Activated naive CD4-positive, alpha-beta T cell treated with anti-CD3 and anti-CD28 coated beads, Interleukin-2, amount 50 U/mL, for 24 hours (primary cell): ENCODE results near the gene TNPO3.

Source experiments
- H3K27ac Mint-ChIP-seq: one replicate; pipeline ENCODE4 v1.8.0; 2021; ENCODE audit warnings: mild to moderate bottlenecking, mixed read lengths
- H3K27me3 Mint-ChIP-seq: one replicate; pipeline ENCODE4 v1.8.0; 2021; ENCODE audit warnings: mixed read lengths
- H3K36me3 Mint-ChIP-seq: one replicate; pipeline ENCODE4 v1.8.0; 2021; ENCODE audit warnings: mixed read lengths
- H3K4me1 Mint-ChIP-seq: one replicate; pipeline ENCODE4 v1.8.0; 2021; ENCODE audit warnings: mixed read lengths
- H3K4me3 Mint-ChIP-seq: one replicate; pipeline ENCODE4 v1.8.0; 2021; ENCODE audit warnings: mild to moderate bottlenecking, mixed read lengths
- H3K9me3 Mint-ChIP-seq: one replicate; pipeline ENCODE4 v1.8.0; 2021; ENCODE audit warnings: mixed read lengths

TNPO3 gene

DNA sequence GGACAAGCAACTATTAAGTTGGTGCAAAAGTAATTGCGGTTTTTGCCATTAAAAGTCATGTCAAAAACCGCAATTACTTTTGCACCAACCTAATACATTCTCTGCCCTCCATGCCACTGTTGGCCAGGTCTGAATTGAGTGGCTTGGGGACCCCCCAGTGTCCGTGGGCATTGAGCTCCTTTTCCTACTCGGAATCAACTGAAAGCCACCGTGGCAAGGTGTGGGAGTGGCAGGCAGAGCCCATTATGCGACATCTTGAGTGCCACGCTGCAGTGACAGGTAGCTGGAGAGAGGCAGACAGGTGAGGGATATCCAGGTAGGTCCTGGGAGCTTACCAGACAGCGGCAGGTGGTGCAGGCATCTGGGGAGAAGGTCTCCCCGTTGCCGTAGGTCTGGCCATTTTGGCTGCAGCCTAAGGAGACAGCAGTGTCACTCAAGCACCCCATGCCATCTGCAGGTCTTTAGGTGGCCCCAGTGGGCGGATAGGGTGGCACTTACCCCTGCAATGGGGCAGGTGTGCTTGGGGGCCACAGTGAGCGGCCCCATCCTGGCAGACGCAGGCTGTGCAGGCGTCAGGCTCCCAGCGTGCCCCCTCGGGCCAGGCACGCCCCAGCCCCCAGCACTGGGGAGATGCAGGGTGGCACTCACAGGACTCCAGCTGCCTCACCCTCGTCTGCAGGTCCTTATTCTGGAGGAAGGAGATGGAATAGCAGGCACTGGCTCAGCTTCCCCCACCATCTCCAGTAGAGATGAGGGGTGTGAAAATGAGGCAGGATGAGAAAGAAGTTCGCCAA, 147.9 kb downstream of the TNPO3 start:
- no peaks in the 10 kb centered on the region for H3K4me1 Mint-ChIP-seq
- no peaks in the 10 kb centered on the region for H3K36me3 Mint-ChIP-seq
- no peak overlapping the region for H3K4me3 Mint-ChIP-seq
- H3K9me3 Mint-ChIP-seq, result no peaks in the 10 kb centered on the region
- H3K27ac Mint-ChIP-seq, result no peak overlapping the region
- H3K27me3 Mint-ChIP-seq, result peaks cover 25% of the 10 kb centered on the region

DNA sequence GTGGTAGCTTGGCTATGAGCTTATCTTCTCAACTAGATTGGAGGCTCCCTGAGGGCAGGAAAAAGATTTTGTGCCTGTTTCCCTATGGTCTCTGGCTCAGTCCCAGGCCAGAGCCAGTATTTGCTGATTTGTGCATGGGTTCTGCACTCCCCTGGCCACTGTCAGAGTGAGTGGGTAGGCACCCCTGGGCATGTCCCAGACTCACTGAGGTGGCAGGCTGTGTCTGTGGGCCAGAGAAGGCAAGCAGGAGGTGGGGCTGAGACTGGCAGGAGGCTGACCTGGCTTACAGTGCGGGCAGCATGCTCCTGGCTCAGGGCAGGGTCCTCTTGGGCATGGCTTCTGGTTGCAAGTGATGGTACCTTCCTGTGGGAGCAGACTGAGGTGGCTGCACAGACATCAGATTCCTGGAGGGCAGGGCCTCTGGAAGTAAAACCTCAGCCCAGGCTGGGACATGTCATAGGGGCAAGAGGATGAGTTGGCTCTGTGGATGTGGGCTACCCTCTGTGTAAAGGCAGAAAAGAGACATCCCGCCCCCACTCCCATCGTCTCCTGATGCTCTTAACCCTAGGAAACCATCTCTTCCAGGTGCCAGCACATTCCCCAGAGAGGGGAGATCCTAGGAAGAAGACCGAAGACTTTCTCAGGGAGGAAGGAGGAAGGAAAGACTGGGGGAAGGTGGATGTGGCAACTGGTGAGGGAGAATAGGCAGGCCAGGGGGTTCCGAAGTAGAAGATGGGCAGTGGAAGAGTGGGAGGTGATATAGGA, 148.7 kb downstream of the TNPO3 start:
- Mint-ChIP-seq H3K9me3 (no peaks in the 10 kb centered on the region), H3K4me3 (no peak overlapping the region), H3K4me1 (no peaks in the 10 kb centered on the region), H3K27me3 (peaks cover 25% of the 10 kb centered on the region), H3K27ac (no peak overlapping the region), H3K36me3 (no peaks in the 10 kb centered on the region)

DNA sequence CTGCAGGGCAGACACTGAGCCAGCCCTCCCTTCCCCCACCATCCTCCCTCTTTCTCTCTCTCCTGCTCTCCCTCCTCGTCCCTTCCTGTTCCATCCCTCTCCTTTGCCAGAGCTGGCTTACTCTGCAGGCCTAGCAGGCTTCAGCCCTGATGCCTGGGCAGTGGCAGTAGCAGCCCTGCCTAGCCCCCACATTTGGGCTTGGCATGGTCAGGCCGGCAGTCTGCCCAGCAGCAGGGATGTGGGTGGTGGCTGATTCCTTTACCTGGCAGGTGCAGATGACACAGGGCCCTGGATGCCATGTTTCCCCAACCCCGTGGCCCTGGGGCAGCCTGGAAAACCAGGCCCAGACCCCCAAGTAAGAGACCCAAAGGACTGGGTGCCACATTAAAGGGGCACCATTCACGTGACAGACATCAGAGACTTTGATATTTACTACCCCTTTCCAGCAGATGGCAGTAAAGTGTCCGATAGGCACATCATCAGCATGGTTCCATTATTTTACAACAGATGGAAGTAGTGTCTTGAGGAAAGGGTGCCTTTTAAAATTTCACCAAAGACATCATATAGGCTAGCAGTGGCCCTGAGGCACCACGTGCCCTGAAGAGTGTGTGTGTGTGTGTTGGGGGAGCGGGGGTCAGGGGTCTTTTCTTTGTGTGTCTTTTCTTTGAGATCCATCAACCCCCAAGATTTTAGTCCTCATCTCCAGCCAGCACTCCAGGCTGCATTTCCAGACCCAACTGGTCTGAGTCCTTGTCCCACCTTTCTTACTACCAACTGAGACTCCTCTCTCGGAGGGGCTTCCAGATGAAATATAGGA, 150.3 kb downstream of the TNPO3 start:
- no peaks in the 10 kb centered on the region for H3K4me1 Mint-ChIP-seq
- H3K9me3 Mint-ChIP-seq, result no peaks in the 10 kb centered on the region
- peaks cover 18% of the 10 kb centered on the region for H3K27me3 Mint-ChIP-seq
- H3K36me3 Mint-ChIP-seq, result no peaks in the 10 kb centered on the region
- H3K27ac Mint-ChIP-seq, result no peak overlapping the region
- H3K4me3 Mint-ChIP-seq, result no peak overlapping the region
